HL-60 (cell line): ENCODE data around the gene SLC6A9.

Experiments used
- CTCF ChIP-seq: IDR thresholded peaks from one replicate; pipeline ENCODE4 v1.5.1; 2011; ENCODE audit warnings: low read length, control low read depth, inconsistent platforms; ENCODE audit not compliant: insufficient read depth
- POLR2AphosphoS5 ChIP-seq: IDR thresholded peaks from 2 replicates; pipeline ENCODE4 v1.6.1; 2012; ENCODE audit warnings: low read depth

DNA sequence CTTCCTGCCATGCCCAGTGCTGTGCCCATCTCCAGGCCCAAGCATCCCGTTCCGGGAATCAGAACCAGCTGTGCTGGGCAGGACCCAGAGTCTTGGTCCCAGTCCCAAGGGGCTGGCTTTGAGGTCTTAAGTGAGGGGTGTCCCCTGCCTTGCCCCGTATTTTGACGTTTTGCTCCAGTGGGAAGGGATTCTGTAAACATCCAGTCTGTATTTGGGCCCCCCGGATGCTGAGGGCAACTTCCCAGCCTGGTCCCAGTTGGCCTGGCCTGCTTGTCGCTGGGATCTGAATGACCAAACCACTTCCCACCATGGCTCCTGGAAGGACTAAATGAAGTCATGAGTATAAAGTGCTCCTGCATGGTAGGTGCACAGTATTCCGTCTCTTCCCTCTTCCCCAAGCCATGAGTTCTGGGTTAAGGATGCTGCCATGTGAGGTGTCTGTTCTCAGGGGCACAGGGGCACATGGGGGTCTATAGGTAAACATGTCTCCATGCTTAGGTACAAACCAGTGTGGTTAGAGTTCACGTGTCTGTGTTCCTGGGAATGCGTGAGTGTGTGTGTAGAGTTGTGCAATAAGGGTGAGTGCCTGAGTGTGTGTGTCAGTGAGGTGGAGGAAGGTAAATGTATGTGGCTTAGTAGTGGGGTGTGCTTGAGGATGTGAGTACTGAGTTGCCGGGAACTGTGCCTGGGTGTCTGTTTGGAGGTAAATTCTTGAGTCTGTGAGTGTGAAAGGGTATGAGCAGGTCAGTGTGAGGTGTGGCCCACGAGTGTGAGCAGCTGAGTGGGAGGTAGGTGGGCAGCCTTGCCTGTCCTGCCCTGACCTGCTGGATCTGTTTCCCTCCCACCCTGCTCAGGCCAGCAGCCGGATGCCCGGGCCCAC, 50.8 kb downstream of the SLC6A9 start:
- TF ChIP-seq CTCF = no peak
- no peak for TF ChIP-seq POLR2AphosphoS5
